D721Med (cell line): ENCODE data around the gene KATNAL2.

ENCODE experiments used
- DNase-seq: peaks from one replicate; pipeline ENCODE4 v3.0.0; 2011; ENCODE audit warnings: low spot score; ENCODE audit not compliant: insufficient read length
- FAIRE-seq: peaks from 2 replicates; lab custom pipeline; 2011; peaks lifted over from hg19 to GRCh38; lab: Jason Lieb, UNC
- TF ChIP-seq, protein P1 (sequence below): IDR thresholded peaks from 2 replicates; pipeline ENCODE4 v1.5.1; 2012; ENCODE audit warnings: mild to moderate bottlenecking, control low read depth; ENCODE audit not compliant: insufficient read depth; ENCODE audit errors: missing control alignments

The KATNAL2 gene

GRCh38 chr18:46910856-46911255, 6.5 kb upstream of the KATNAL2 start:
- FAIRE-seq (peak; percentile 66), DNase-seq (no peak)
- TF ChIP-seq, protein P1, sequence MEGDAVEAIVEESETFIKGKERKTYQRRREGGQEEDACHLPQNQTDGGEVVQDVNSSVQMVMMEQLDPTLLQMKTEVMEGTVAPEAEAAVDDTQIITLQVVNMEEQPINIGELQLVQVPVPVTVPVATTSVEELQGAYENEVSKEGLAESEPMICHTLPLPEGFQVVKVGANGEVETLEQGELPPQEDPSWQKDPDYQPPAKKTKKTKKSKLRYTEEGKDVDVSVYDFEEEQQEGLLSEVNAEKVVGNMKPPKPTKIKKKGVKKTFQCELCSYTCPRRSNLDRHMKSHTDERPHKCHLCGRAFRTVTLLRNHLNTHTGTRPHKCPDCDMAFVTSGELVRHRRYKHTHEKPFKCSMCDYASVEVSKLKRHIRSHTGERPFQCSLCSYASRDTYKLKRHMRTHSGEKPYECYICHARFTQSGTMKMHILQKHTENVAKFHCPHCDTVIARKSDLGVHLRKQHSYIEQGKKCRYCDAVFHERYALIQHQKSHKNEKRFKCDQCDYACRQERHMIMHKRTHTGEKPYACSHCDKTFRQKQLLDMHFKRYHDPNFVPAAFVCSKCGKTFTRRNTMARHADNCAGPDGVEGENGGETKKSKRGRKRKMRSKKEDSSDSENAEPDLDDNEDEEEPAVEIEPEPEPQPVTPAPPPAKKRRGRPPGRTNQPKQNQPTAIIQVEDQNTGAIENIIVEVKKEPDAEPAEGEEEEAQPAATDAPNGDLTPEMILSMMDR = no peak

GRCh38 chr18:46915800-46916550, 1.4 kb upstream of the KATNAL2 start:
- TF ChIP-seq, protein P1 = no peak
- FAIRE-seq (no peak), DNase-seq (no peak)

DNA sequence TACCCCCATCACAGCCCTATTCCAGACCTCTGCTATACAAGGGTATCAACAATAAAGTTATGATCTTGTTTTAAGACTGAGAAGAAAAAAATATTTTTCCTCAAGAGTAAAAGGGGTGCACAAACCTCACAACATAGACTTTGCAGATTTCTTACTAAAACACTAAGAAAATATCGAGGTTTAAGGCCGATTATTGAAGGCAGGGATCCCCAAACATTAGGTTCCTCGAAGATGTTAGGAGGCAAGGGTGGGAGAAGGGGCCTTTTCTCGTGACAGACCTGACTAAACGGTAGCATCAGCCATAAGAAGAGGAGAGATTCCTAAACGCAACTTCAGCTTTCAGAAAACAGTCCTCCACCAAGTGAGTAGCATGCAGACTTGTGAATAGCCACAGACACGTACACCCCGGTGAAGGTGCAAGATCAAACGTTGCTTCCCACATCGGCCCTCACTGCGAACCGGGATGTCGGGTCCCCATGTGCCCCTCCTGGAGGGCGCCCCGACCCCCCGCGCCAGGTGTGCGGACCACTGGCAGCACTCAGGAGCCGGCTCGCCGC, 773 bp upstream of the KATNAL2 start:
- TF ChIP-seq, protein P1 = no peak
- FAIRE-seq (peak; percentile 84), DNase-seq (no peak)

DNA sequence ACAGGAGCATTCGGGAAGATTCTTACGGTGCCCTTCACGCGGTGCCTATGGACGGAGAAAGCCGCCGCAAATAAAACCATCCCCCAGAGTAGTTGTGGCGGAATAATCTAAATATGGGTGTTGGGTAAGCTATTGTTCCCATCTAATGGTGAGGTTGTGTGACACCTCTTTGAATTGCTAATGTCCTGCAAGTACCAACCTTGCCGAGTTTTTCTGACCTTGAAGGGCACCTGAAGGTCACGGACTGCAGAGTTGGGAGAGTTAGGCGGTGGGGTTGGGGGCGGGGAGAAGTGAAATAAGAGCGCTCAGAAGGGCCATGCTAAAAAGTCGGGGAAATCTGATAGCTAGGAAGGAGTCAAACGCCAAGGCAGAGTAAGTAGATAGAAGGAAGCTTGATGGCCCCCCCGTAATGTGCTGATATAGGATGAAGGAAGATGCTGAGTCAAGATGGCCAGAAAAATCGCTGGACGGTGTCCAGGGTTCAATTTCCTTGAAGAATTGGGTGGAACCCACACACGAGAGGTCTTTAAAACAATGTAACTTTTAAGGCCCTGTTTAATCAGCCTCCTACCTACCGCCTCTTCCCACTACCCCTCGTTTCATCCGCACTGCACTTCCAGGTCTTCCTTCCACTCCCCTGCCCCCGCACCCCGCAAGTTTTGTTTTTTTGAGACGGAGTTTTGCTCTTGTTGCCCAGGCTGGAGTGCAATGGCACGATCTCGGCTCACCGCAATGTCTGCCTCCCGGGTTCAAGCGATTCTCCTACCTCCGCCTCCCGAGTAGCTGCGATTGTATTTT, 600 bp downstream of the KATNAL2 start:
- peak; percentile 34 for DNase-seq
- TF ChIP-seq, protein P1 = no peak
- FAIRE-seq = no peak

GRCh38 chr18:46920067-46920466, 2.7 kb downstream of the KATNAL2 start:
- no peak for FAIRE-seq
- no peak for DNase-seq
- TF ChIP-seq, protein P1 = no peak

GRCh38 chr18:46920653-46921052, 3.3 kb downstream of the KATNAL2 start:
- DNase-seq (no peak), FAIRE-seq (no peak)
- TF ChIP-seq, protein P1 = no peak
